Prostate gland (tissue), 2 donors: ENCODE results near the gene NECAP2. TPM values are rescaled to one million over a fixed set of nuclear protein-coding genes. Genes with fewer than 3 reads are reported as not detected.

Source experiments
- DNase-seq: peaks from one replicate; pipeline ENCODE4 v3.0.0-alpha.2; 2019; ENCODE audit warnings: low spot score
- H3K27ac ChIP-seq, 2 donors: fragments of 200-600 bp; sonication (generic); 2 replicates each; pipeline ENCODE4 v1.5.1; 2017 to 2019
- H3K27me3 ChIP-seq: fragments of 200-600 bp; sonication (generic); replicated peaks from 2 replicates; pipeline ENCODE4 v1.5.1; 2019; ENCODE audit not compliant: insufficient read depth
- H3K36me3 ChIP-seq, 2 donors: fragments of 200-600 bp; sonication (generic); 1 replicate in 1 of 2; 2 replicates in 1 of 2; pipeline versions ENCODE4 v1.5.1 to v1.8.1; 2017 to 2019
- H3K4me1 ChIP-seq: fragments of 200-600 bp; sonication (generic); replicated peaks from 2 replicates; pipeline ENCODE4 v1.5.1; 2019
- H3K4me3 ChIP-seq, 2 donors: fragments of 200-600 bp; sonication (generic); 2 replicates each; pipeline ENCODE4 v1.5.1; 2017 to 2019
- H3K9me3 ChIP-seq: fragments of 200-600 bp; sonication (generic); 2 replicates; pipeline ENCODE4 v1.5.1; 2017
- CTCF ChIP-seq, 4 experiments: fragments of 200-600 bp in 2 of 4; fragments of 450-650 bp in 2 of 4; sonication (generic) in 2 of 4; IDR thresholded peaks; 1 replicate in 3 of 4; 2 replicates in 1 of 4; pipeline ENCODE4 v1.5.1; 2016 to 2019; ENCODE audit warnings: antibody characterized with exemption in 4 of 4, mild to moderate bottlenecking in 2 of 4, moderate library complexity in 2 of 4
- POLR2A ChIP-seq: fragments of 450-650 bp; IDR thresholded peaks from one replicate; pipeline ENCODE4 v1.6.1; 2016; ENCODE audit warnings: antibody characterized with exemption, mild to moderate bottlenecking
- POLR2AphosphoS5 ChIP-seq: sonication (generic); formaldehyde crosslinking; IDR thresholded peaks from one replicate; pipeline ENCODE4 v1.6.1; 2017; ENCODE audit warnings: antibody characterized with exemption
- WGBS: methylation state at CpG from one replicate; pipeline ENCODE4 v1.1.5; 2018; 5-methylcytosine and 5-hydroxymethylcytosine counted together
- intact Hi-C: fragments of 100-400 bp; cut with DNase I; formaldehyde crosslinking; loops from one replicate; pipeline ENCODE4 v1.14.2; 2022
- total RNA-seq, 2 donors: library from RNA; depleted of rRNA; stranded (reverse); fragments of >200 nt; gene quantifications; one replicate each; pipeline ENCODE4 v1.1.0, GENCODE V29; 2016

NECAP2 gene
- 100 to 1,000 TPM in 1 of 2 donors, 10 to 100 TPM in 1; 43.7 to 106 TPM for total RNA-seq

GRCh38 chr1:16440470-16441281 lies at the start of gene NECAP2:
NECAP2 (plus strand) TSS chr1:16440724; CDS start chr1:16440762, 38 bp downstream.
- peak; percentile 89 for DNase-seq
- Histone ChIP-seq H3K27me3 (no peaks in the 10 kb centered on the region), H3K4me1 (peaks cover 4% of the 10 kb centered on the region), H3K36me3 (peaks cover 0 to 3% of the 10 kb centered on the region in 2 donors), H3K4me3 (peak within 1 kb of the TSS; percentile 60 to 68), H3K27ac (peak within 1 kb of the TSS; percentile 78 to 82), H3K9me3 (no peaks in the 10 kb centered on the region)
- under 1% methylated on average over 67 of the region's 68 CpGs for WGBS
- TF ChIP-seq POLR2A (peak; percentile 43), CTCF (IDR thresholded peaks at IDR 0.05) (peak; percentile 61 to 93 (median 91)), POLR2AphosphoS5 (peak; percentile 92)
- intact Hi-C loops, result no loop called here

- Histone ChIP-seq H3K4me3 (no peak overlapping the region), H3K36me3 (peaks cover 0 to 7% of the 10 kb centered on the region in 2 donors), H3K27me3 (no peaks in the 10 kb centered on the region), H3K4me1 (peaks cover 8% of the 10 kb centered on the region), H3K27ac (no peak overlapping the region), H3K9me3 (no peaks in the 10 kb centered on the region)
- WGBS, result 65% methylated on average over 3 of the region's 3 CpGs
- TF ChIP-seq CTCF (IDR thresholded peaks at IDR 0.05), result no peak
- TF ChIP-seq POLR2AphosphoS5, result no peak
- TF ChIP-seq POLR2A, result no peak
- DNase-seq, result no peak
- intact Hi-C loops, result no loop called here
Measured at GRCh38 chr1:16391411-16391810, 49.1 kb upstream of the NECAP2 start.

GRCh38 chr1:16392740-16393569 lies 47.6 kb upstream of the NECAP2 start:
- Histone ChIP-seq H3K4me1 (no peaks in the 10 kb centered on the region), H3K36me3 (peaks cover 0 to 7% of the 10 kb centered on the region in 2 donors)
- intact Hi-C loops, result no loop called here

More at GRCh38 chr1:16392740-16393569, 47.6 kb upstream of the NECAP2 start:
- WGBS, result 65% methylated on average over 21 of the region's 21 CpGs
- Histone ChIP-seq H3K4me3 (no peak overlapping the region), H3K27ac (no peak overlapping the region), H3K9me3 (no peaks in the 10 kb centered on the region), H3K27me3 (no peaks in the 10 kb centered on the region)
- no peak for DNase-seq
- TF ChIP-seq POLR2AphosphoS5 (no peak), POLR2A (no peak), CTCF (IDR thresholded peaks at IDR 0.05) (no peak)
